ENCODE results near the gene SPATA21.
"Not testable (repeated sequence)": the region's sequence is repeated elsewhere in the genome, so short reads cannot be mapped to it uniquely, and the experiment has no call there.

Gene SPATA21

DNA sequence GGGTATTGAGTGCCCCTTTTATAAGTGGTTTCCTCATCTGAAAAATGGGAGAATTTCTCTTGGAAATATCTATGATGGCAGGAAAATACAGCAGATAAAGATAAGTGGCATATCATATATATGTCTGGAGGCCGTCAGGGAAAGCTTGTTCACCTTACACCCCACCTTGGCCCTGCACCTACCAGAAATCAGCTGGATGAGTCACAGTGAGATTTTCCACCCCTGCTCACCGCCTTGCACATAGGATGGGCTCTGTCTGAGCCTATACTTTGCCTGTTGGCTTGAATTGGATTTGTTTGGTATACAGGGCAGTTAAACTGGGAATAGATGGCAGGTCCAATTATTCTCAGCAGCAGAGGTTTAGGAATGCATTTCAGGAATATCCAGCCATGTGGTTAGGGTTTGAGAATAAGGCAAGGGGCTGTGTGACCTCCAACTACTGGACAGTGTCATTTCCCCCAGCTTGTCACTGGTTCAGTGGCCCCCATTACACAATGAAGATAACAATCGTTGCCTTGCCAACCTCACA is at the start of gene SPATA21:
Gene SPATA21, minus strand, starts transcription at position 479 of the 529 bp plus-strand sequence. CDS start 6,053 bp downstream, outside the sequence.
- TF ChIP-seq CTCF (IDR thresholded peaks at IDR 0.05; ENCODE audit: low read depth, low read length) = no peak
- DNase-seq (ENCODE audit: extremely low read depth, low read depth) = no peak

- not testable (repeated sequence) for DNase-seq (ENCODE audit: extremely low read depth, low read depth)
Observed at GRCh38 chr1:16487011-16487410, 49.8 kb upstream of the SPATA21 start.

- not testable (repeated sequence) for DNase-seq (ENCODE audit: extremely low read depth, low read depth)
Observed at GRCh38 chr1:16486316-16486715, 49.1 kb upstream of the SPATA21 start.

DNA sequence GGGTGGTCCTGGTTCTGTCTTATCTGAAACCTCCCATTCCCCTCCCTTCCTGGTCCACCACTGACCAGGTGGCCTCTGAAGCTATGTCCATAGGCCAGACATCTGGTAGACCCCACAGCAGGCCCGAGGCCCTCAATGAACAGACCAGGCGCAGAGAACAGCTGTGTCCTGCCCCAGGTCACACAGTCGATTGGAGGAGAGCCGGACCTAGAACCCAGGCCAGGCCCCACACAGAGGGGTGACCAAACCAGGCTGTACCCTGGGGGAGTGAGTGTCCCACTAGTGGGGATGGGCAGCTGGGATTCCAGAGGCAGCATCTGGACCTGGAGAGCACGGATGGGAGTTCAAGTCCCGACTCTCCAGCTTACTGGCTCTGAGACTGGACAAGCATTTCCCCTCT is 47.7 kb upstream of the SPATA21 start:
- no peak for DNase-seq (ENCODE audit: extremely low read depth, low read depth)
- no peak for TF ChIP-seq CTCF (IDR thresholded peaks at IDR 0.05; ENCODE audit: low read depth, low read length)

GRCh38 chr1:16484501-16484835 is 47.2 kb upstream of the SPATA21 start:
- no peak for TF ChIP-seq CTCF (IDR thresholded peaks at IDR 0.05; ENCODE audit: low read depth, low read length)
- no peak for DNase-seq (ENCODE audit: extremely low read depth, low read depth)

DNA sequence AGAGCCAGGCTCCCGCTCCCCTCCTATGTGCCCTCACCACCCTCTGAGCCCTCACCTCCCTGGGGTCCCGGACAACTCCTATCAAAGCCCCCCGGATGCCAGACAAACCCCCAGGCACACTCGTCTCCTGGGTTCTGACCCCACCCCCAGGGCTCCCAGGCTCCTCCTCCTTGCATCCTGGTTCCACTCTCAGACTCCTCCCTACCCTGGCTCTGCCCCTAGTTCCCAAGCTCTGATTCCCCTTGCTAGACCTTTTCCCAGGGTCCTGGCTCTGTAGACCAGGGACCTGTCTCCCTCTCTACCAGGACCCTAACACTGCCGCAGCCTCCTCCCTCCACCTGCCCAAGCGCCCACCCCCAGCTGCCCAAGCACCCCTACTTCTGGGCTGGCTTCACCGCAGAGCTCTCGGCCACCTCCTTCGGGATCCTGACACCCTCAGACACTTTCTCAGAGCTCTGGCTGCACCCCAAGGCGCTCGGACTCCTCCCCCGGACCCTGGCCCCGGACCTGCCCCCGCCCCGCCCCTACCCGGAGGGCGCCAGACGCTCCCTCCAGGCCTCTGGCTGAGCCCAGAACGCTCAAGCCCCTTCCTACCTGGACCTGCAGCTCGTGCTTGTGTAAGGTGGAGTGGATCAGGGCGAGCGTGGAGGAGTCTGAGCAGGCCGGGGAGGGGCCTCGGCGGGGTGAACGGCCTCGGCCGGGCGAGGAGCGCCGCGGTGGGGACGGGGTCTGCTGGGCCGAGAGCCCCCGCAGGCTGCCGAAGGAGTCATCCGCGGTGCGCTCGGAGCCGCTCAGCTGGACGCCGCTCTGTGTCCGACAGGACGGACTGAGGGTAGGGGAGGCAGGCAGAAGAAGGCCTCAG is 46.6 kb upstream of the SPATA21 start:
- not testable (repeated sequence) for DNase-seq (ENCODE audit: extremely low read depth, low read depth)

- not testable (repeated sequence) for DNase-seq (ENCODE audit: extremely low read depth, low read depth)
Observed at GRCh38 chr1:16483146-16483545, 45.9 kb upstream of the SPATA21 start.

GRCh38 chr1:16478091-16478490 is 40.9 kb upstream of the SPATA21 start:
- no peak for TF ChIP-seq CTCF (IDR thresholded peaks at IDR 0.05; ENCODE audit: low read depth, low read length)
- no peak for DNase-seq (ENCODE audit: extremely low read depth, low read depth)

- not testable (repeated sequence) for DNase-seq (ENCODE audit: extremely low read depth, low read depth)
Observed at GRCh38 chr1:16475771-16476770, 38.8 kb upstream of the SPATA21 start.

GRCh38 chr1:16474891-16475290 is 37.7 kb upstream of the SPATA21 start:
- DNase-seq (ENCODE audit: extremely low read depth, low read depth) = not testable (repeated sequence)

All from AG09319 (cell line).